GM21723 (cell line): ENCODE results near the gene VKORC1L1.
"Not testable (repeated sequence)": the region's sequence is repeated elsewhere in the genome, so short reads cannot be mapped to it uniquely, and the experiment has no call there.

ENCODE experiments used
- ATAC-seq: cut with Tn5 transposase; IDR thresholded peaks from one replicate; pipeline ENCODE4 v1.9.1; 2021; ENCODE audit warnings: mild to moderate bottlenecking, moderate library complexity; ENCODE audit not compliant: unreplicated experiment

The VKORC1L1 gene

GRCh38 chr7:65975814-65976445 is 103.1 kb downstream of the VKORC1L1 start:
- no peak for ATAC-seq

GRCh38 chr7:65976659-65977196 is 103.9 kb downstream of the VKORC1L1 start:
- no peak for ATAC-seq

- no peak for ATAC-seq
Observed at GRCh38 chr7:65978891-65979582, 106.2 kb downstream of the VKORC1L1 start.

GRCh38 chr7:65979583-65980477 is 107.0 kb downstream of the VKORC1L1 start:
- ATAC-seq: no peak

GRCh38 chr7:65980478-65981250 is 107.8 kb downstream of the VKORC1L1 start:
- peak; percentile 81 for ATAC-seq

GRCh38 chr7:65981965-65982792 is 109.3 kb downstream of the VKORC1L1 start, which contains the start of gene GUSB:
GUSB (minus strand) TSS chr7:65982213; CDS start chr7:65982183, 30 bp downstream.
- peak; percentile 81 for ATAC-seq

GRCh38 chr7:65983965-65984658 is 111.2 kb downstream of the VKORC1L1 start:
- no peak for ATAC-seq

- ATAC-seq: no peak
Observed at GRCh38 chr7:65988084-65988483, 115.2 kb downstream of the VKORC1L1 start.

GRCh38 chr7:65988503-65988902 is 115.6 kb downstream of the VKORC1L1 start:
- ATAC-seq: not testable (repeated sequence)

GRCh38 chr7:65989694-65990080 is 116.8 kb downstream of the VKORC1L1 start:
- no peak for ATAC-seq

GRCh38 chr7:65991829-65992228 is 119.0 kb downstream of the VKORC1L1 start:
- not testable (repeated sequence) for ATAC-seq

- ATAC-seq: no peak
Observed at GRCh38 chr7:65992526-65992925, 119.7 kb downstream of the VKORC1L1 start.

GRCh38 chr7:65994984-65995383 is 122.1 kb downstream of the VKORC1L1 start:
- ATAC-seq: not testable (repeated sequence)

- not testable (repeated sequence) for ATAC-seq
Observed at GRCh38 chr7:66000823-66001417, 128.0 kb downstream of the VKORC1L1 start.

GRCh38 chr7:66005115-66005671 is 132.3 kb downstream of the VKORC1L1 start:
- not testable (repeated sequence) for ATAC-seq

- no peak for ATAC-seq
Observed at GRCh38 chr7:66007232-66007631, 134.4 kb downstream of the VKORC1L1 start.
